Endothelial cell of umbilical vein (primary cell): ENCODE data around the gene FUT8. TPM values are rescaled to one million over a fixed set of nuclear protein-coding genes. Genes with fewer than 3 reads are reported as not detected.

Experiments used
- BruUV-seq: library from RNA; stranded (reverse); fragments of 400-500 nt; replicated peaks from 2 replicates; lab custom pipeline; 2021; lab: Mats Ljungman, UMichigan
- CTCF ChIA-PET: fragments of 300-600, 350-600 bp; sonication (Branson Sonifier 250); formaldehyde crosslinking; loops from one replicate; lab custom pipeline; 2021; ENCODE audit warnings: antibody characterized with exemption, inconsistent platforms; lab: Charles Lee
- POLR2A ChIA-PET: fragments of 300-600, 350-600 bp; sonication (Branson Sonifier 250); formaldehyde crosslinking; loops from one replicate; lab custom pipeline; 2021; ENCODE audit warnings: antibody characterized with exemption, inconsistent platforms; lab: Charles Lee
- DNase-seq: peaks from one replicate; pipeline ENCODE4 v3.0.0-alpha.2; 2011; ENCODE audit warnings: low read depth, low spot score
- FAIRE-seq: peaks from 2 replicates; lab custom pipeline; 2011; peaks lifted over from hg19 to GRCh38; lab: Jason Lieb, UNC
- H2AFZ ChIP-seq: 2 replicates; pipeline ENCODE4 v1.6.0; 2012; ENCODE audit warnings: low read depth, low read length, control low read depth, inconsistent platforms
- H3K27ac ChIP-seq: 2 replicates; pipeline ENCODE4 v1.5.1; 2011; ENCODE audit warnings: low read depth, mild to moderate bottlenecking, control low read depth, low read length, moderate library complexity; ENCODE audit not compliant: insufficient read depth
- H3K27me3 ChIP-seq, 2 experiments: 2 replicates each; pipeline versions ENCODE4 v1.6.0 to v1.6.1; 2011; ENCODE audit warnings: low read length in 2 of 2, mixed read lengths in 1 of 2; ENCODE audit not compliant: control insufficient read depth in 2 of 2, insufficient read depth in 2 of 2
- H3K36me3 ChIP-seq, 2 experiments: 2 replicates in 1 of 2; 3 replicates in 1 of 2; pipeline ENCODE4 v1.5.1; 2011; ENCODE audit warnings: low read length in 2 of 2, mild to moderate bottlenecking in 1 of 2, moderate library complexity in 1 of 2; ENCODE audit not compliant: control insufficient read depth in 2 of 2, insufficient read depth in 2 of 2; ENCODE audit errors: extremely low read depth in 1 of 2
- H3K4me1 ChIP-seq: 3 replicates; pipeline ENCODE4 v1.5.1; 2011; ENCODE audit warnings: mild to moderate bottlenecking, low read length; ENCODE audit not compliant: control insufficient read depth, insufficient read depth; ENCODE audit errors: extremely low read depth
- H3K4me2 ChIP-seq: 2 replicates; pipeline ENCODE4 v1.6.1; 2011; ENCODE audit warnings: low read length, control low read depth, mixed read lengths; ENCODE audit not compliant: insufficient read depth
- H3K4me3 ChIP-seq, 3 experiments: fragments of 200-600 bp in 1 of 3; sonication (generic), shearing (Covaris generic) in 1 of 3; replicated peaks in 1 of 3; 2 replicates each; pipeline ENCODE4 v1.5.1; 2011 to 2016; ENCODE audit warnings: control low read depth in 3 of 3, low read length in 3 of 3, mild to moderate bottlenecking in 2 of 3, inconsistent platforms in 1 of 3, low read depth in 1 of 3, moderate library complexity in 1 of 3; ENCODE audit not compliant: insufficient read depth in 1 of 3
- H3K79me2 ChIP-seq: 2 replicates; pipeline ENCODE4 v1.6.0; 2012; ENCODE audit warnings: low read length, inconsistent platforms; ENCODE audit not compliant: control insufficient read depth, insufficient read depth
- H3K9ac ChIP-seq: replicated peaks from 2 replicates; pipeline ENCODE3; 2011; ENCODE audit warnings: low read length, control low read depth; ENCODE audit not compliant: insufficient read depth; ENCODE audit errors: extremely low read depth
- H3K9me1 ChIP-seq: replicated peaks from 3 replicates; pipeline ENCODE4 v1.6.0; 2011; ENCODE audit warnings: mild to moderate bottlenecking, low read length; ENCODE audit not compliant: control insufficient read depth, insufficient read depth; ENCODE audit errors: extremely low read depth
- H3K9me3 ChIP-seq: replicated peaks from 2 replicates; pipeline ENCODE4 v1.5.1; 2012; ENCODE audit warnings: low read length, inconsistent platforms; ENCODE audit not compliant: control insufficient read depth, insufficient read depth
- H4K20me1 ChIP-seq: replicated peaks from 2 replicates; pipeline ENCODE3; 2011; ENCODE audit warnings: mild to moderate bottlenecking, low read length; ENCODE audit not compliant: control insufficient read depth, insufficient read depth; ENCODE audit errors: extremely low read depth
- GATA2 ChIP-seq: IDR thresholded peaks from 2 replicates; pipeline ENCODE4 v1.7.0; 2011; ENCODE audit warnings: low read depth, mild to moderate bottlenecking, moderate library complexity, mixed read lengths, low read length; ENCODE audit not compliant: insufficient read length, insufficient read depth
- MAX ChIP-seq: IDR thresholded peaks from 2 replicates; pipeline ENCODE4 v1.6.1; 2011; ENCODE audit not compliant: insufficient read depth, insufficient read length
- MYC ChIP-seq: IDR thresholded peaks from one replicate; pipeline ENCODE4 v1.6.1; 2011; ENCODE audit warnings: mild to moderate bottlenecking, low read depth, low read length
- POLR2A ChIP-seq: IDR thresholded peaks from 2 replicates; pipeline ENCODE4 v1.6.1; 2012; ENCODE audit warnings: low read depth, mild to moderate bottlenecking, control low read depth, low read length
- dilution Hi-C: fragments of 300-500 bp; cut with MboI; formaldehyde crosslinking; loops from one replicate; pipeline ENCODE4 v1.15.0; 2019; ENCODE audit warnings: low sequenced_read_pairs; ENCODE audit not compliant: extremely low pct_ligation_motif_present
- intact Hi-C: fragments of 100-400 bp; cut with micrococcal nuclease; formaldehyde crosslinking; loops from one replicate; pipeline ENCODE4 v1.10.0; 2022
- polyA plus RNA-seq, 4 experiments: library from polyadenylated mRNA; depleted of rRNA in 3 of 4; stranded (reverse) in 3 of 4; unstranded in 1 of 4; fragments of >200 nt; gene quantifications; 2 replicates each; pipeline versions ENCODE4 v1.2.1 to v1.2.3, GENCODE V29; 2011 to 2012; ENCODE audit warnings: missing spikeins in 1 of 4
- total RNA-seq: library from RNA; stranded (reverse); gene quantifications from 2 replicates; pipeline ENCODE4 v1.2.3, GENCODE V29; 2021

The FUT8 gene
- total and polyA plus RNA-seq, 2 donors (not counting 3 experiments of a cell fraction or from before 2014, with no cell fraction given) = 16.7 to 38.8 TPM

DNA sequence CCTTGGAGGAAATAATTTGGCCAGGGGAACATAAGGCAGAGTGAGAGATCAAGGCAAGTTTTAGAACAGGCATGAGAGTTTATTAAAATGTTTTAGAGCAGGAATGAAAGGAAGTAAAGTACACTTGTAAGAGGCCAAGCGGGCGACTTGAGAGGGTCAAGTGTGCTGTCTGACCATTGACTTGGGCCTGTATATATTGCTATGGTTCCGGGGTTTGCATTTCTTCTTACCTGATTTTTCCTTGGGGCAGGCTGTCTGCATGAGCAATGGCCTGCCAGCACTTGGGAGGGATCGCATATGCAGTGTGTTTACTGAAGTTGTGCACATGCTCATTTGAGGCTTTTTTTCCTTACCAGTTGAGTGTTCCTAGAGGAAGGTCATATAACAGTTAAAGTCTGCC is 214.8 kb downstream of the FUT8 start:
- dilution Hi-C loops (no loop called here), intact Hi-C loops (no loop called here)
- FAIRE-seq (no peak), DNase-seq (no peak)
- Histone ChIP-seq H3K4me3 (no peak overlapping the region), H4K20me1 (no peaks in the 10 kb centered on the region), H3K9me1 (no peaks in the 10 kb centered on the region), H3K27ac (no peak overlapping the region), H3K4me2 (no peak overlapping the region), H3K79me2 (no peaks in the 10 kb centered on the region), H3K9ac (no peak overlapping the region), H3K36me3 (no peaks in the 10 kb centered on the region), H3K4me1 (no peaks in the 10 kb centered on the region), H3K27me3 (no peaks in the 10 kb centered on the region), H3K9me3 (no peaks in the 10 kb centered on the region), H2AFZ (no peak overlapping the region)
- no TSS peak for BruUV-seq
- TF ChIP-seq MAX = no peak
- TF ChIP-seq POLR2A = no peak
- no peak for TF ChIP-seq GATA2
- TF ChIP-seq MYC = no peak
- ChIA-PET CTCF (interaction anchor here (1.3 kb wide), 1 partner anchor 11 kb away, joined by 3 read pairs; no protein-coding TSS in a partner anchor), POLR2A (no interaction called here)

- DNase-seq = no peak
- H3K9me3 ChIP-seq = no peaks in the 10 kb centered on the region
- H3K4me3 ChIP-seq = no peak overlapping the region
- dilution Hi-C loops (no loop called here), intact Hi-C loops (no loop called here)
- no peak for TF ChIP-seq MYC
- no peak overlapping the region for H3K27ac ChIP-seq
- no TSS peak for BruUV-seq
- no peaks in the 10 kb centered on the region for H3K4me1 ChIP-seq
- H3K9ac ChIP-seq = no peak overlapping the region
- H4K20me1 ChIP-seq = no peaks in the 10 kb centered on the region
- H3K4me2 ChIP-seq = no peak overlapping the region
- H3K36me3 ChIP-seq = no peaks in the 10 kb centered on the region
- no peak overlapping the region for H2AFZ ChIP-seq
- ChIA-PET POLR2A (no interaction called here), CTCF (interaction anchor here (0.9 kb wide), 1 partner anchor 196 kb away, joined by 5 read pairs; no protein-coding TSS in a partner anchor)
- H3K27me3 ChIP-seq = no peaks in the 10 kb centered on the region
- H3K79me2 ChIP-seq = no peaks in the 10 kb centered on the region
- no peak for FAIRE-seq
- H3K9me1 ChIP-seq = no peaks in the 10 kb centered on the region
Measured at GRCh38 chr14:65628664-65629063, 216.1 kb downstream of the FUT8 start.
